Calu3 (cell line): Measurements from ENCODE around the gene SH3PXD2B. TPM values are rescaled to one million over a fixed set of nuclear protein-coding genes. Genes with fewer than 3 reads are reported as not detected.
"Not testable (repeated sequence)": the region's sequence is repeated elsewhere in the genome, so short reads cannot be mapped to it uniquely, and the experiment has no call there.

Experiments used
- BruUV-seq: library from RNA; stranded (reverse); fragments of 400-500 nt; replicated peaks from 2 replicates; lab custom pipeline; 2021; lab: Mats Ljungman, UMichigan
- CTCF ChIA-PET: fragments of 300-600 bp; sonication (Branson Sonifier 250); formaldehyde crosslinking; loops from one replicate; lab custom pipeline; 2022; ENCODE audit warnings: antibody characterized with exemption; lab: Charles Lee
- DNase-seq: peaks from one replicate; pipeline ENCODE4 v3.0.0; 2022
- H3K27ac Mint-ChIP-seq: one replicate; pipeline ENCODE4 v1.8.0; 2022; ENCODE audit warnings: mixed read lengths; ENCODE audit not compliant: unreplicated experiment
- H3K27me3 Mint-ChIP-seq: one replicate; pipeline ENCODE4 v1.8.0; 2022; ENCODE audit warnings: mixed read lengths; ENCODE audit not compliant: unreplicated experiment
- H3K36me3 Mint-ChIP-seq: one replicate; pipeline ENCODE4 v1.8.0; 2022; ENCODE audit warnings: mild to moderate bottlenecking, moderate library complexity, mixed read lengths; ENCODE audit not compliant: insufficient read depth, unreplicated experiment
- H3K4me1 Mint-ChIP-seq: one replicate; pipeline ENCODE4 v1.8.0; 2022; ENCODE audit warnings: mild to moderate bottlenecking, low read depth, mixed read lengths; ENCODE audit not compliant: unreplicated experiment
- H3K4me3 Mint-ChIP-seq: one replicate; pipeline ENCODE4 v1.8.0; 2022; ENCODE audit warnings: mild to moderate bottlenecking, low read depth, moderate library complexity, mixed read lengths; ENCODE audit not compliant: unreplicated experiment
- H3K9me3 Mint-ChIP-seq: one replicate; pipeline ENCODE4 v1.8.0; 2022; ENCODE audit warnings: low read depth, mixed read lengths; ENCODE audit not compliant: unreplicated experiment
- intact Hi-C: fragments of 100-400 bp; cut with micrococcal nuclease; formaldehyde crosslinking; loops from one replicate; pipeline ENCODE4 v1.10.0; 2022; ENCODE audit not compliant: unreplicated experiment
- total RNA-seq: library from RNA; stranded (reverse); gene quantifications from 2 replicates; pipeline ENCODE4 v1.2.3, GENCODE V29; 2022
- TF ChIP-seq, protein P1 (sequence below): fragments of 200-600 bp; IDR thresholded peaks from one replicate; pipeline ENCODE4 v1.8.0; 2022; ENCODE audit warnings: antibody characterized with exemption; ENCODE audit not compliant: unreplicated experiment

The SH3PXD2B gene
- total RNA-seq, 1 experiment from 2014 or later, result 25.6 TPM

DNA sequence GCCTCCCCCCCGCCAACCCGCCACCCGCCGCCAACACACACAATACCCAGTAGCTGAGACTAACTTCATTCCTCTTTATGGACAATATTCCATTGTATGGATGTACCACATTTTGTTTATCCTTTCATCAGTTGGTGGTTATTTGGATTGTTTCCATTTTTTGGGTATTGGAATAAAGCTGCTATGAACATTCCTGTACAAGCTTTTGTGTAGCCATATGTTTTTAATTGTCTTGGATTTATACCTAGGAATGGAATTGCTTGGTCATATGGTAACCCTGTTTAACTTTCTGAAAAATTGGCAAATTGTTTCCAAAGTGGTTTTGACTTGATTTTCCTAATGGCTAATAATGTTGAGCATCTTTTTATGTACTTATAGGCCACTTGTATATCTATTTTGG lies 165.9 kb downstream of the SH3PXD2B start:
- intact Hi-C loops, result no loop called here

GRCh38 chr5:172287140-172287539 lies 167.2 kb downstream of the SH3PXD2B start:
- CTCF ChIA-PET, H3K4me1 Mint-ChIP-seq, DNase-seq, BruUV-seq, intact Hi-C loops, H3K9me3 Mint-ChIP-seq, H3K4me3 Mint-ChIP-seq, H3K27ac Mint-ChIP-seq, H3K27me3 Mint-ChIP-seq: not testable (repeated sequence)
- H3K36me3 Mint-ChIP-seq, result peaks cover 35% of the 10 kb centered on the region

More for the DNA sequence above, 165.9 kb downstream of the SH3PXD2B start:
- H3K27me3 Mint-ChIP-seq, result no peaks in the 10 kb centered on the region
- BruUV-seq, result no TSS peak
- H3K27ac Mint-ChIP-seq, result no peak overlapping the region
- CTCF ChIA-PET, result no interaction called here
- no peak overlapping the region for H3K4me3 Mint-ChIP-seq
- peaks cover 21% of the 10 kb centered on the region for H3K36me3 Mint-ChIP-seq
- no peaks in the 10 kb centered on the region for H3K4me1 Mint-ChIP-seq
- DNase-seq, result no peak
- TF ChIP-seq, protein P1, sequence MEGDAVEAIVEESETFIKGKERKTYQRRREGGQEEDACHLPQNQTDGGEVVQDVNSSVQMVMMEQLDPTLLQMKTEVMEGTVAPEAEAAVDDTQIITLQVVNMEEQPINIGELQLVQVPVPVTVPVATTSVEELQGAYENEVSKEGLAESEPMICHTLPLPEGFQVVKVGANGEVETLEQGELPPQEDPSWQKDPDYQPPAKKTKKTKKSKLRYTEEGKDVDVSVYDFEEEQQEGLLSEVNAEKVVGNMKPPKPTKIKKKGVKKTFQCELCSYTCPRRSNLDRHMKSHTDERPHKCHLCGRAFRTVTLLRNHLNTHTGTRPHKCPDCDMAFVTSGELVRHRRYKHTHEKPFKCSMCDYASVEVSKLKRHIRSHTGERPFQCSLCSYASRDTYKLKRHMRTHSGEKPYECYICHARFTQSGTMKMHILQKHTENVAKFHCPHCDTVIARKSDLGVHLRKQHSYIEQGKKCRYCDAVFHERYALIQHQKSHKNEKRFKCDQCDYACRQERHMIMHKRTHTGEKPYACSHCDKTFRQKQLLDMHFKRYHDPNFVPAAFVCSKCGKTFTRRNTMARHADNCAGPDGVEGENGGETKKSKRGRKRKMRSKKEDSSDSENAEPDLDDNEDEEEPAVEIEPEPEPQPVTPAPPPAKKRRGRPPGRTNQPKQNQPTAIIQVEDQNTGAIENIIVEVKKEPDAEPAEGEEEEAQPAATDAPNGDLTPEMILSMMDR, result no peak
- no peaks in the 10 kb centered on the region for H3K9me3 Mint-ChIP-seq

DNA sequence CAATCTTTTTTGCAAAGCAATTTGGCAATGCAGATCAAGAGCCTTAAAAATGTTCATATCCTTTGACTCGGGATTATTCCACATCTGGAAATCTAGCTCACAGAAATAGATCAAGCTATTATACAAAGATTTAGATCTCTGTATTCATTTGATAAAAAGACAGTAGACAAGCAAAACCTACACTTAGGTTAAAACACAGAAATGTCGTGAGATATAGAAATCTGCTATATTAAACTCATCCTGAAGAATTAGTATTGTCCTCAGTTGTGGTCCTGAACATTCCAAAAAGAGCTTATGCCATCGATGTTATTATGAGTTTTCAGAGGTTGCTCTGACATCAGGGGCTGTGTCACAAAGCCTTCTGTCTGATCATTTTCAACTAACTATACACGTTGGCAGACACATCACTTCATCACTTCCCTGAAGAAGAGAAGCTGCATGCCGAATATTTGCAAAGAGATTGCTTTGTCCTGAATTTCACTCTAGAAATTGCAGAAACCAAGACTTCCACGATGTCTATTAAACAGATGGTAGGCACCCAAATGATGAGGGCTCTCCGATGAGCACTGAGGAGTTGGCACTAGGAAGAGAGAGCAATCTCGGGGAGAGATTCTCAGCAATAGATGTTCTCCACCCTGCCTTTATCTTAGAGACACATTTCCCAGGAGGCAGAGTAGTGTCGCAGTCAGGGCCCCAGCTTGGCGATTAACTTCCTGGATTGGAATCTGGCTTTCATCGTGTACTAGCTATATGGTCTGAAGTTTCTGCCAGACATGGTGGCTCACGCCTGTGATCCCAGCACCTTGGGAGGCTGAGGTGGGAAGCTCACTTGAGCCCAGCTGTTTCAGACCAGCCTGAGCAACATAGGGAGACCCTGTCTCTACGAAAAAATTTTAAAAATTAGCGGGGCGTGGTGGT lies 168.8 kb downstream of the SH3PXD2B start:
- BruUV-seq, result no TSS peak
- DNase-seq, result no peak
- Mint-ChIP-seq H3K27me3 (no peaks in the 10 kb centered on the region), H3K4me1 (peaks cover 13% of the 10 kb centered on the region), H3K9me3 (no peaks in the 10 kb centered on the region), H3K36me3 (peaks cover 43% of the 10 kb centered on the region), H3K4me3 (peak overlapping the region; percentile 96), H3K27ac (no peak overlapping the region)
- intact Hi-C loops, result no loop called here
- TF ChIP-seq, protein P1, result no peak
- CTCF ChIA-PET, result no interaction called here

- Mint-ChIP-seq H3K4me1 (peaks cover 13% of the 10 kb centered on the region), H3K4me3 (peak overlapping the region; percentile 96), H3K36me3 (peaks cover 43% of the 10 kb centered on the region), H3K9me3 (no peaks in the 10 kb centered on the region), H3K27me3 (no peaks in the 10 kb centered on the region), H3K27ac (peak overlapping the region; percentile 78)
- TF ChIP-seq, protein P1, result no peak
- CTCF ChIA-PET, result no interaction called here
- no peak for DNase-seq
- intact Hi-C loops, result loop anchor here (5.0 kb wide), 1 partner anchor 97 kb away; the partner anchor contains the start of gene STK10
- BruUV-seq, result TSS peak; percentile 26
These were observed 169.7 kb downstream of the SH3PXD2B start for GRCh38 chr5:172284611-172284980.
